HG03342 (cell line): ENCODE data around the gene CPNE5.

Experiments used
- ATAC-seq: cut with Tn5 transposase; IDR thresholded peaks from one replicate; pipeline ENCODE4 v1.9.1; 2021; ENCODE audit warnings: mild to moderate bottlenecking, moderate library complexity; ENCODE audit not compliant: unreplicated experiment

Gene CPNE5

GRCh38 chr6:36769183-36769675 is 70.0 kb downstream of the CPNE5 start:
- ATAC-seq = no peak

GRCh38 chr6:36766399-36766945 is 72.8 kb downstream of the CPNE5 start:
- ATAC-seq = no peak

GRCh38 chr6:36765594-36766398 is 73.4 kb downstream of the CPNE5 start:
- peak; percentile 74 for ATAC-seq

GRCh38 chr6:36765190-36765589 is 74.1 kb downstream of the CPNE5 start:
- no peak for ATAC-seq

GRCh38 chr6:36762123-36762522 is 77.1 kb downstream of the CPNE5 start:
- no peak for ATAC-seq

- no peak for ATAC-seq
Observed at GRCh38 chr6:36760685-36761435, 78.4 kb downstream of the CPNE5 start.

GRCh38 chr6:36759148-36759759 is 80.0 kb downstream of the CPNE5 start:
- ATAC-seq = no peak

DNA sequence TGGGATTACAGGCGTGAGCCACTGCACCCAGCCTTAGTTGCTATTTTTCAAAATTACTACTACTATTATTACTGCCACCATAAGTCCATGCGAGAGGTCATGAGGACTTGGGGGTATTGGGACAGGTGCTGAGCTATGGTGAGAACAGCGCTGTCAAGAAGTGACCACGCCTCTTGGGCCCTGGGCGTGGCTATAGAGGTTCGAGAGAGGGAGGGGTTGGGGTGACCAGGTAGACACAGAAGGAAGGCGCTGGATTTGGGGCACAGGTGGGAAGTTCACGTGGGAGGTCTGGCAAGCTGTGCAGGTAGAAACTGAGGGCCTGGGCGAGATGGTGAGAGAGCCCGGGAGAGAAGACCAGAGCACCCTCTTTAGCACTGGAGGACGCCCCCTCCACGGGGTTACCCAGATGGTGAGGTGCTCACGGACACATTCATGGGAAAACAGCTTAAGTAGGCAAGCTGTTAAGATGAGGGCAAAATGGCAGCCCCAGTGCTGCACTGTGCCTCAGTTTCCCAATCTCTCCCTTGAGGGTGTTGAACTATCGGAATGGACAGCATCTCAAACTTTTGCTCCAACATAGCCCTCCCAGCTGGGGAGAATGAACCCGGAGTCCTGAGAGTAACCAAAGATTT is 80.6 kb downstream of the CPNE5 start:
- ATAC-seq = no peak

GRCh38 chr6:36757943-36758508 is 81.2 kb downstream of the CPNE5 start:
- ATAC-seq = no peak

- no peak for ATAC-seq
Observed at GRCh38 chr6:36757206-36757605, 82.0 kb downstream of the CPNE5 start.

DNA sequence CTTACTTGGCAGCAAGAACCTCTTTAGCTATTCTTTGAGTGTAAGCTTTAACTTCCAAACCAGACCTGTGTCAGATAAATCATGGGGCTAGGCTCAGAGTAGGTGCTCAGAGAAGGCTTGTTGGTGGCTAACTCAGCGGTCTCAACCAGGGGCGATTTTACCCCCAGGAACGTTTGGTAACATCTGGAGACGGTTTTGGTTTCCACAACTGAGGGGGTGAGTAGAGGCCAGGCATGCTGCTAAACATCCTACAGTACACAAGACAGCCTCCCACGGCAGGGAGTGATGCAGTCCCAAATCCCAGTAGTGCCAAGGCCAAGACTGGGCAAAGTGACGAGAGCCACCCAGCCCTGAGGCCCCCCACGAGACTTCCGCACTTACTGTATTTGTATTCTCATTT is 82.5 kb downstream of the CPNE5 start:
- no peak for ATAC-seq

DNA sequence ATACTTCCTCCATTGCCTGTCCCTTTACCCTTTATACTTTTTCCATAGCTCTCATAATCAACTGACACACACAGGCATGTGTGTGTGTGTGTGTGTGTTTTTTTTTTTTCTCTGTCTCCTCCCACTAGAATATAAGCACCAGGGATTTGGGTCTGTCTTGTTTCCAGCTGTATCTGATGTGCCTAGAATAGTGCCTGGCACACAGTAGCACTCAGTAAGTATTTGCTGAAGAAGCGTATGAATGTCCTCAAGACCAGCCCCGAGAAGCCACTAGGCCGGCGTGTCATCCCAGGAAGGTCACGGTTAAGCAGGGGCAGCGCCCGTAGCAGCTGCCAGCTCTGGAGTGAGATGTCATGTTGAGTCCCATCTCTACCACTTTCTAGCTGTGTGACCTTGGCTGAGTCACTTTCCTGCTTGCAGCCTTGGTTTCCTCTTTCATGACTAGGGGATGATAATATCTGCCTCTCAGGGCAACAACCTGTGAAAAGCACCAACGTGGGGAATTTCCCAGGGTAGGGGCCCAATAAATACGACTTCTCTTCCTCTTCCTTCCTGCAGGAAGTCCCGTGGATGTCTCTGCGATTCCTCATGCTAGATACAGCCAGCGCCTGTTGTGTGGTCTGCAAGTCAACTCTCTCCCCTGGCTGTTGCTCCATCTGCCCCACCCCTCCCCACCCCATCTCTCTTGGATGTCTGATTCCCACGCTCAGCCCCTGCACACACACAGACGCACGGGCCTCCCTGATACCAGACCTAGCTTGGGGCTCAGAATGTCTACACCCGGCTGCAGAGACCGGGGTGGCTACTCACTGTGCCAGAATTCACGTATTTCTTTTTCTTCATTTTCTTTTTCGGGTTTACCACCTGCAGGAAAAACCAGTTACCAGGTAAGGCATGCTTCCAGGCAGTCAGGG is 83.6 kb downstream of the CPNE5 start:
- peak; percentile 57 for ATAC-seq

GRCh38 chr6:36754582-36755434 is 84.4 kb downstream of the CPNE5 start:
- ATAC-seq = no peak

DNA sequence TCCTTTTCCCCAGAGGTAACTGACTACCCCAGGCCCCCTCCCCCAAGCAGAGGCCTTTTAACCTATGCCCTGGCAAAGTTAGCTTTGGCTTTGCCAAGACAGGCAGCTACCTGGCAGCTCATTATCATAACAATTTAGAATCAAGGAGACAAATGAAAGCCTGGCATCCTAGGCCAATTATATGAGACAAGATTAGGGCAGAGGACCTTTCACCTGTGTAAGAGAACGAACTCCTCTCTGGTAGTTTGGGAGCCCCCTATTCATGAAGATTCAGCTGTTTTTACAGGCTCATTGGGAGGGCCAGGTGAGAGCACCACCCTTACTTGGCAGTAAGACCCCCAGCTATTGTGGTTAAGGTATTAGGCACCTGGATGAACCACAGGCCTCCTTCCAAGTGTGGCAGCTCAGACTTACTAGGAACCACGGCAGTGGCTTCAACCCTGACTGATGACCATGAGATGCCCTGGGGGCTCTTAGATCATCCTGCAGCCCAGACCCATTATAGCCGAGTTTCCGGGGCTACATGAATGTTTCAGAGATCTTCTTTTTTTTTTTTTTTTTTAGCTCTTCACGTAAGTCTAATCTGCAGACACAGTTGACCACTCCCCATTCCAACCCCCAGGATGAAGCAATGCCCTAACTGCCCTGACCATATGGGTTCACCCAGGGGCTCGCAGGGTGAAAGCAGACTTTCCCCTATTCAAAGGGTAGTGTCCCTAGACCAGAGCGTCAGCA is 85.4 kb downstream of the CPNE5 start:
- no peak for ATAC-seq

GRCh38 chr6:36752886-36753506 is 86.2 kb downstream of the CPNE5 start:
- ATAC-seq = no peak

GRCh38 chr6:36752187-36752885 is 86.9 kb downstream of the CPNE5 start:
- no peak for ATAC-seq

- no peak for ATAC-seq
Observed at GRCh38 chr6:36751833-36752186, 87.4 kb downstream of the CPNE5 start.
